Left ventricle myocardium inferior (tissue), 1 donor: ENCODE data around the gene HLX. TPM values are rescaled to one million over a fixed set of nuclear protein-coding genes. Genes with fewer than 3 reads are reported as not detected.

Experiments used
- DNase-seq: peaks from one replicate; pipeline ENCODE4 v3.0.0-alpha.2; 2020
- H3K27ac ChIP-seq: fragments of 200-600 bp; replicated peaks from 2 replicates; pipeline ENCODE4 v1.8.0; 2021
- H3K27me3 ChIP-seq: fragments of 200-600 bp; 2 replicates; pipeline ENCODE4 v1.8.0; 2021; ENCODE audit warnings: low read depth
- H3K36me3 ChIP-seq: fragments of 200-600 bp; 2 replicates; pipeline ENCODE4 v1.8.0; 2021
- H3K4me1 ChIP-seq: fragments of 200-600 bp; 2 replicates; pipeline ENCODE4 v1.8.0; 2021
- H3K4me3 ChIP-seq: fragments of 200-600 bp; 2 replicates; pipeline ENCODE4 v1.8.0; 2021; ENCODE audit warnings: mild to moderate bottlenecking, moderate library complexity
- H3K9me3 ChIP-seq: fragments of 200-600 bp; replicated peaks from 2 replicates; pipeline ENCODE4 v1.8.0; 2021
- intact Hi-C: fragments of 100-400 bp; cut with micrococcal nuclease; formaldehyde crosslinking; loops from one replicate; pipeline ENCODE4 v1.11.0; 2022
- total RNA-seq: library from RNA; stranded (reverse); fragmentation: NEBNext Ultra II Directional; extraction: Animal tissue kit (Norgen Biotek cat#: 25700); gene quantifications from one replicate; pipeline ENCODE4 v1.2.1, GENCODE V29; 2021
- TF ChIP-seq, protein P1 (sequence below): fragments of 200-600 bp; IDR thresholded peaks from 2 replicates; pipeline ENCODE4 v1.8.0; 2021; ENCODE audit warnings: antibody characterized with exemption, mild to moderate bottlenecking, borderline replicate concordance
- donor health status: DM: no; HTN: yes; CAD: no; lungs with severe emphysema.

The HLX gene
- total RNA-seq, 1 donor from 2014 or later: 3.5 TPM

DNA sequence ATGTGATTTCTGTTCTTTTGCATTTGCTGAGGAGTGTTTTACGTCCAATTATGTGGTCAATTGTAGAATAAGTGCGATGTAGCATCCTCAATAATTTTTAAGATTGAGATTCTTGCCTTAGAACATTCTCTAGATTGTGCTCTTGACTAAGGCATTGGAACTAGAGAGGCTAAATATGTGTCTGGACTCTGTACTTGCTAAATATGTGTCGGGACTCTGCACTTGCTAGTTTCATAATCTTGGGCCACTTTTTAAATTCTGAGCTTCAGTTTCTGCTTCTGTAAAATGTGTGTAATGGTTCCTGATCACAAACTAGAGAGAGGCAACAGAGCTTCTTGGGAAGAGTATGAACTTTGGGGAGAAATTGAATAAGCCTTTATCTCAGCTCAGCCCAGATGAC, 21.6 kb downstream of the HLX start:
- TF ChIP-seq, protein P1, sequence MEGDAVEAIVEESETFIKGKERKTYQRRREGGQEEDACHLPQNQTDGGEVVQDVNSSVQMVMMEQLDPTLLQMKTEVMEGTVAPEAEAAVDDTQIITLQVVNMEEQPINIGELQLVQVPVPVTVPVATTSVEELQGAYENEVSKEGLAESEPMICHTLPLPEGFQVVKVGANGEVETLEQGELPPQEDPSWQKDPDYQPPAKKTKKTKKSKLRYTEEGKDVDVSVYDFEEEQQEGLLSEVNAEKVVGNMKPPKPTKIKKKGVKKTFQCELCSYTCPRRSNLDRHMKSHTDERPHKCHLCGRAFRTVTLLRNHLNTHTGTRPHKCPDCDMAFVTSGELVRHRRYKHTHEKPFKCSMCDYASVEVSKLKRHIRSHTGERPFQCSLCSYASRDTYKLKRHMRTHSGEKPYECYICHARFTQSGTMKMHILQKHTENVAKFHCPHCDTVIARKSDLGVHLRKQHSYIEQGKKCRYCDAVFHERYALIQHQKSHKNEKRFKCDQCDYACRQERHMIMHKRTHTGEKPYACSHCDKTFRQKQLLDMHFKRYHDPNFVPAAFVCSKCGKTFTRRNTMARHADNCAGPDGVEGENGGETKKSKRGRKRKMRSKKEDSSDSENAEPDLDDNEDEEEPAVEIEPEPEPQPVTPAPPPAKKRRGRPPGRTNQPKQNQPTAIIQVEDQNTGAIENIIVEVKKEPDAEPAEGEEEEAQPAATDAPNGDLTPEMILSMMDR: no peak
- no peak overlapping the region for H3K27ac ChIP-seq

DNA sequence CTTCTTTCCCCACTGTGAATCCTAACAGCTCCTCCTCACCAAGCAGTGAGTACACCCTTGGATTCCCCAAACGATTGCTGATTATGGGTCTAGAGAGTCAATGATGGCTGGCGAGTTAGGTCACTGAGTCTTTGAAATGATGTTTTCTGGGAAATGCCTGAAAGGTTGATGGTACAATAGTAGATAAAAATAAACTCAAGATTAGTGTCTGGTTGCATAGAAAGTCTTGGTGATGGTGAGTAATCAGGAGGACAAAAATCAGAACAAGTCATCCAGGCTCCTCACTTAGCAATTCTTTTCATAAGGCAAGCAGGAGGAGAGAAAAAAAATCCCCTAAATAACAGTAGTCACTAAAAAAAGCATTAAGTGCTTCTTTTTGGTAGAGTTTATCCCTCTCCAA, 22.6 kb downstream of the HLX start:
- H3K4me1 ChIP-seq: no peaks in the 10 kb centered on the region
- no peaks in the 10 kb centered on the region for H3K36me3 ChIP-seq
- DNase-seq: no peak
- no peak overlapping the region for H3K4me3 ChIP-seq
- no peaks in the 10 kb centered on the region for H3K9me3 ChIP-seq
- intact Hi-C loops: no loop called here
- H3K27ac ChIP-seq: no peak overlapping the region
- peaks cover 11% of the 10 kb centered on the region for H3K27me3 ChIP-seq
- TF ChIP-seq, protein P1: no peak

More for the DNA sequence above, 21.6 kb downstream of the HLX start:
- Histone ChIP-seq H3K4me1 (peaks cover under 1% of the 10 kb centered on the region), H3K36me3 (no peaks in the 10 kb centered on the region), H3K27me3 (peaks cover 21% of the 10 kb centered on the region), H3K9me3 (no peaks in the 10 kb centered on the region), H3K4me3 (no peak overlapping the region)
- intact Hi-C loops: no loop called here
- no peak for DNase-seq

DNA sequence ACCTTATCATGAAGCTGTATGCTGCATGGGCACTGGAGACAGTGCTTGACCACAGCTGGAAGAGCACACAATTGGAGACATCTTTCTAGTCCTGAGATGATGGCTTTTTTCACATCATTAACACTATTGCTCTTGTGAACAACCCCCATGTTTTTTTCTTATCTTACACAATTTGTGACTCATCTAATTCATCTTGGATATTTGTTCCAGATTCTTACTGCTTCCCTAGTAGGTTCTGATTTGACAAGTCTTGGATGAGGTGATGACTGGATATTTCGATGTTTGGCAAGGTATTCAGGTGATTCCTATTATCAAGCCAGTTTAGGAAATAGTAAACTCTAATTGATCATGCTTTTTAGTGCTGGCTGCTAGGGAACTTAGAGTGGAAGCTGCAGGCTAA, 23.7 kb downstream of the HLX start:
- DNase-seq: no peak
- no peaks in the 10 kb centered on the region for H3K36me3 ChIP-seq
- TF ChIP-seq, protein P1: no peak
- H3K9me3 ChIP-seq: no peaks in the 10 kb centered on the region
- H3K27ac ChIP-seq: no peak overlapping the region
- no peak overlapping the region for H3K4me3 ChIP-seq
- intact Hi-C loops: no loop called here
- H3K4me1 ChIP-seq: no peaks in the 10 kb centered on the region
- peaks cover 5% of the 10 kb centered on the region for H3K27me3 ChIP-seq

DNA sequence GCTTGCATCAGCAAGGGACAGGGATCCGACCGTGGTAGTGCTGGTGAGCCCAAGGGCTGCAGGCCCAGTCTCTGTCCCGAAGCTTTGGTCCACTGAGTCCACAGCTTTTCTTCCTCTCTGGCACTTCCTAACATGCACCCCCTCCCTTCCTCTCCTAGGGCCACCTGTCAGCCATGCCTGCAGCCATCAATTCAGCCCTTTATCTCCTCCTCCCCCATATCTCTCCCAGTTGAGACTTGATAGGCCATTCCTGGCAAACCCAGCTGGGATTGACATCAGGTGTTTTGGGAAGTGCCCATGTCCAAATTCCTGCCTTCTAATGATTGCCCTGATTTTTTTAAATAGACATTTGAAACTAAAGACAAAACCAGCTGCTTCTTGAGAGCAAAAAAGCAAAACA, 25.6 kb downstream of the HLX start:
- no peak overlapping the region for H3K4me3 ChIP-seq
- no peak overlapping the region for H3K27ac ChIP-seq
- no peak for DNase-seq
- H3K4me1 ChIP-seq: no peaks in the 10 kb centered on the region
- intact Hi-C loops: no loop called here
- H3K9me3 ChIP-seq: no peaks in the 10 kb centered on the region
- H3K27me3 ChIP-seq: peaks cover 5% of the 10 kb centered on the region
- TF ChIP-seq, protein P1: no peak
- no peaks in the 10 kb centered on the region for H3K36me3 ChIP-seq

DNA sequence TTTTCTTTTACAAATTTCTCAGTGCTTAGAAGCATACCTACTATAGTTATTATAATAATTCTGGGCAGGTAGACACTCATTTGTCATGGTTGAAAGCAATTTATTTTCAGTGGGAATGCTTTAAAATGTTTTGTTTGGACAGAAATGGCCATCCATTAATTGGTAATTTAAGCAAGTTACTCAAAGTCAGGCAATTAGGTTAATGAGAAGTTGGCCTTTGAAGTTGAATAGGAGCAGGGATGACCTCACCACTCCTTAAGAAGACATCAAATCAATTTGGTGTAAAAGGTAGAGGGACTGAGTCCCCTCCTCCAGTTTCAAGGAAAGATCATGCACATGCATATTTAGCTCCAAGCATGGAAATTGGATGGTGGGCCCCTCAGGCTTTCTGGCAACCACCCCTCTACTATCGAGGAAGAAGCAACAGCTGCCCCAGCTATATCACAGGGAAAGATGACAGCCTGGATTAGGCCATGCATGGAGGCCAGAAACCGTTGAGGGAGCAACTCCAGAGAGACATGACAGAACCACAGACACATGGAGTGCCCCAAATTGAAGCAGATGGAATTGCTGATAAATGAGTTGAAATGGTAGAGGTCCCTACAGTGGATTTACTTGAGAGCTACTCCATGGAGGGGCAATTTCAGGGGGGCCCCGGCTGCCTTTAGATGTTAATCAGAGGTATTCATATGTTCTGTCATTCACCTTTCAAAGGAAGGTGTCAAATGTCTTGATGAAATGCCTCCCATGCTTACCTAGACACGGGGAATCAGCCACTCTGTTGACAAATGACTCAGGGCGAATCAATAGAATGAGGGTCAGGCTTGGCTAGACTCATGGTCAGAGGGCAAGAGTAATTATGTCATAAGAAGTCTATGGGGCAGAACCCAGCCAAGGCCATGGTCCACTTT, 26.7 kb downstream of the HLX start:
- Histone ChIP-seq H3K27ac (no peak overlapping the region), H3K4me1 (no peaks in the 10 kb centered on the region), H3K4me3 (no peak overlapping the region), H3K36me3 (no peaks in the 10 kb centered on the region), H3K9me3 (no peaks in the 10 kb centered on the region), H3K27me3 (peaks cover 1% of the 10 kb centered on the region)
- TF ChIP-seq, protein P1: no peak
- intact Hi-C loops: no loop called here
- no peak for DNase-seq
